GM11168 (cell line): ENCODE results near the gene BATF3.

ENCODE experiments used
- in situ Hi-C: fragments of 300-500 bp; cut with MboI; formaldehyde crosslinking; loops from one replicate; pipeline ENCODE4 v1.12.0; 2022; ENCODE audit warnings: low sequenced_read_pairs; ENCODE audit not compliant: unreplicated experiment

BATF3 gene

GRCh38 chr1:212710566-212710965 is 10.9 kb upstream of the BATF3 start:
- in situ Hi-C loops = no loop called here

DNA sequence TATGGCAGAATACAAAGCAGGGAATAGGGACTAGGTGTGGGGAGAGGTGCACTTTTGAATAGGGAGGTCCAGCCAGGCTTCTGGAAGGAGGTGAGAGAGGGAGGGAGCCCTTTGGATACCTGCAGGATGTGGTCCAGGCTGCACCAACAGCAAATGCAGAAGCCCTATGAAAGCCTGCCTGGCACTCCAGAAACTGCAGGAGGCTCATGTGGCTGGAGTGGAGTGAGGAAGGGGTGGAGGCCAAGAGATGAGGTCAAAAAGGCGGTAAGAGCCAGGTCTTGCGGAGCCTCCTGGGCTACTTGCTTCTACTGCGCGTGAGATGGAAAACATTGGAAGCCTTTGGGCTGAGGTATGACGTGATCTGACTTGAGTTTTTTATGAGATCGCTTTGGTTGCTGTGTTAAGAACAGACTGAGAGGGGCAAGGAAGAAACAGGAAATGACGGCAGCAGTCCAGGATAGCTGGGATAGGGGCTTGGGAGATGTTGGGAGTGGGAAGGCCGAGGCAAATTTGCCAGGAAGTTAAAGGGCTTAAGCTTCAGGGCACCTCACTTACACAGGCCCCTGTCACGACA is 4.4 kb upstream of the BATF3 start:
- in situ Hi-C loops = no loop called here

DNA sequence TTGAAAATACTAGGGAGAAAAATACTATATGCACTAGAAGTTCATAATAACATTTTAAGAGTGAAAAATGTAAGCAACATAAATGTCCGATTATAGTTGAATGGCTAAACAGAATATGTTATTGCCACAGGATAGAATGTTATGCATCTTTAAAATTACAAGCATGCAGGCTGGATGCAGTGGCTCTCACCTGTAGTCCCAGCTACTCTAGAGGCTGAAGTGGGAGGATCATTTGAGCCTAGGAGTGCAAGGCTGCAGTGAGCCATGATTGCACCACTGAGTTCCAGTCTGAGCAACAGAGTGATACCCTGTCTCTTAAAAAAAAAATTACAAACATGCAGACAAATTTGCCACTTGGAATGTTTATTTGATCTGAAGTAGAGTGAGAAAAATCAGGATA is 3.0 kb upstream of the BATF3 start:
- in situ Hi-C loops = no loop called here

DNA sequence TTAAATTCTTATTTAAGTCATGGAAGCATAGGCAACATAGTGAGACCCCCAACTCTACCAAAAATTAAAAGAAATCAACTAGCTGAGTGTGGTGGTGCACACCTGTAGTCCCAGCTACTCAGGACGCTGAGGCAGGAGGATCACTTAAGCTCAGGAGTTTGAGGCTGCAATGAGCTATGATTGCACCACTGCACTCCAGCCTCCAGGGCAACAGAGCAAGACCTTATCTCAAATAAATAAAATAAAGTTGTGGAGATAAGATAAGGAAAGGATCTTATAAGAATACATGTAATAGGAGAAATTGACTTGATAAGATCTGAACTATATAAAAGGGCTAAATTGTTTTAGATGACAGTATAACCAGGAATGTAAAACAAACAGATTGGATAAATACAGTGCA is 2.3 kb upstream of the BATF3 start:
- in situ Hi-C loops = no loop called here

- in situ Hi-C loops = no loop called here
Measured at GRCh38 chr1:212700892-212701819, 1.5 kb upstream of the BATF3 start.

DNA sequence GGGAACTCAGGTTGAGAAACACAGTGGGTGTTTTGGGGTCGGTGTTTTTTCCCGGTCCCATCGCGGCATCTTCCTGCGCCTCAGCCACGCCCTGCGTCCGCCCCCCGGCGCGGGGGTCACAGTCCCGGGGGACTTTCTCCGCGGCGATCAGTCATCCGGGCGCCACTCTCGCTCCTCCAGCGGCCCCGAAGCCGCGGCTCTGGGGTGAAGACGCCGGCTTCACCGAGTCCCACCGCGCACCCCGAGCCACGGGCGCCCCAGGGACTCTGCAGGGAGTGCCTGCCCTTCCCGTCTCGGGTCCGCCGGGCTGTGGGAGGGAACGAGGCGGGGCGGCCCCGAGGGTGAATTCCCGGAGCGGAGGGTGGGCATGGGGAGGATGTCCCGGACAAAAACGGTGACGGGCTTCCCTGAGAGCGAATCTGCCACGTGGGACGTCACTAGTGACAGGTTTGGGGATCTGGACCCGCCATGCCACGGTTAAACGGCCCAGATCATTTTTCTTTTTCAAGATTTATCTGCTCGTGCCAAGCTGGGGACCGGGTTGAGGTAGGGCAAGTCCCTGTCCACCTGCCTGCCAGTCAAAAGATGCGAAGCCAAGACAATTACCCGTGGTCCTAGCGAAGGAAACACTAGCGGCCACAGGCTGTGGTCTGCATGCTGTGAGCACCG is 717 bp upstream of the BATF3 start:
- in situ Hi-C loops = no loop called here

GRCh38 chr1:212699104-212699624 is 476 bp downstream of the BATF3 start:
- in situ Hi-C loops = no loop called here

- in situ Hi-C loops = no loop called here
Measured at GRCh38 chr1:212698467-212699103, 1.1 kb downstream of the BATF3 start.

GRCh38 chr1:212696721-212697331 is 2.8 kb downstream of the BATF3 start:
- in situ Hi-C loops = no loop called here

DNA sequence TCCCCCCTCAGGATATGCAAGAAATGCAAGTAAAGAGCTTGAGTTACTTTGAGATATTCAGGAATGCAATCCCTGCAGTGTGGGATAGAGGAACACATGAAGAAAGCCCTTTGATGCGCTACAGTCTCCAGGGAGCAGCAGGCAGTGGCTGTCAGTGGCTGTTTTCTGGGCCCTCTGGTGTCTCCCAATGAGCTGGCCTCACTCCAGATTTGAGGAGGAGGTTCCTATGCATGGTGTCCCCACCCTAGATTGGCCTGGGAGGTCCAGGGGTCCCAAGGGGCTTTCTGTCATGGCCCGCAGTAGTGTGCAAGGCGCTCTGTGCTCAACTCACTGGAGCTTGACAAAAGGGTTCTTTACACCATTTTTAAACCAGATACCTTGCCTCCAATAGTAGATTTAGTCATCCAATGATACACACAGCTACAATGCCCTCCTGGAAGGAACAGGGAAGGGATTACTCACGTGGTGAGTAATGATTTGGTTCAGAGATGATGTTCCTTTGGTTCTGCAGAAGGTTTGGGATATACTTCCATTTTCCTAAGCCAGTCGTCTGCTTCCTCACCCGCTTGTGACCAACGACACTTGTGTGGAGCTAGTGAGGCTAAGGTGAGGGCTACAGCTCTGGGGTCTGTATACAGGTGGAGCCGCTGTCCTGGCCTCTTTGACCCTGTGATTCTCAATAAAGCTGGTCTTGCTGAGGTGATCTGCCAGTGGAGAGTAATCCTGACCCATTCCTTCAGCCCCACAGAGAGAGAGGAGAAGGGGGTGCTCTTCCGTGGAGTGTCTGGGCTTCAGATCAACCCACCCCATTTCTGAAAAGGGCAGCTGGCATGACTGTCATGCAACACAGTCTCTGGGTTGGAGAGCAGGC is 6.6 kb downstream of the BATF3 start:
- in situ Hi-C loops = no loop called here

DNA sequence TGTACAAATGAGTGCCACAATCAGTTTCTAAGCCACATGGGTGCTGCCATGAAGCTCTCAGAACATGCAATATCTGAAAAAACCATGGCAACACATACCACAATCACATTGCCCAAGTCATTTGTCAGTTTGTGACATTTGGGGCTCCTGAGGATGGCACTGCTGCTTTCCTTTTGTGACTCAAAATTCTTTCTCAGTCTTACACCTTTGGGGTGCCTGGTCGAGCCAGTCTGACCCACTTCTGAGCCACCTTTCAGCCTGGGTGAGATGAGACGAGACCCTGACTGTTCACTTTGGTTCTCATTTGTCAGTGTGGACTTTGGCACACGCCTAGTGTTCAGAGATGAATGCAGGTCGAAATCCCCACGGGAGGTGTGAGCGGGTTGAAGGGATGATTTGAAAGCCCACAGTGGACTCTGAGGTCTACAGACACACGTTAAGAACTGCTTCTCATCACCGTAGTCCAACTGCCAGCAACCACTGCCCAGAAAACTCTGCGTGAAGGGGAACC is 8.0 kb downstream of the BATF3 start:
- in situ Hi-C loops = no loop called here

- in situ Hi-C loops = no loop called here
Measured at GRCh38 chr1:212690816-212691403, 8.7 kb downstream of the BATF3 start.

GRCh38 chr1:212689758-212690529 is 9.7 kb downstream of the BATF3 start:
- in situ Hi-C loops = no loop called here

GRCh38 chr1:212689196-212689725 is 10.4 kb downstream of the BATF3 start:
- in situ Hi-C loops = no loop called here

- in situ Hi-C loops = no loop called here
Measured at GRCh38 chr1:212688341-212689047, 11.1 kb downstream of the BATF3 start.

DNA sequence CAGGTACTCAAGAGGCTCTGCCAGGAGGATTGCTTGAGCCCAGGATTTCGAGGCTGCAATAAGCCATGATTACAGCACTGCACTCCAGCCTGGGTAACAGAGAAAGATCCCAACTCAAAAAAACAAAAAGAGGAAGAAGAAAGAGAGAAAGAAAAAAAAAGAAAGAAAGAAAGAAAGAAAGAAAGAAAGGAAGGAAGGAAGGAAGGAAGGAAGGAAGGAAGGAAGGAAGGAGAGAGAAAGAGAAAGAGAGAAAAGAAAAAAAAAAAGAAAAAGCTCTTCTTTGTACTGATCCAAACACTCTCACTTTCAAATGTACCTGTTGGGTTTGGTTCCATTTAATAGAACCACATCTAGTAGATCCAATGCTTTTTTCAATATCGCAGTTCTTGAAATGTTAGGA is 11.8 kb downstream of the BATF3 start:
- in situ Hi-C loops = no loop called here

- in situ Hi-C loops = no loop called here
Measured at GRCh38 chr1:212686591-212686990, 13.0 kb downstream of the BATF3 start.
